Measurements from ENCODE around the gene ZNF765. TPM values are rescaled to one million over a fixed set of nuclear protein-coding genes. Genes with fewer than 3 reads are reported as not detected.

The ZNF765 gene
- total and polyA plus RNA-seq, 9 of the 15 experiments (the other 6 are each of a cell fraction or from before 2014, with no cell fraction given) = 5.4 to 17.5 (median 9.6) TPM

- Histone ChIP-seq H3K36me3 (ENCODE audit: control insufficient read depth, insufficient read depth, low read length) (peaks cover 6% of the 10 kb centered on the region; the same call in 2 of the 3 replicates), H3K9me3 (replicated peaks; ENCODE audit: control insufficient read depth, insufficient read depth, low read depth, low read length) (0 out of 2 replicates have a peak, but pooled peaks cover 3% of the 10 kb centered on the region), H3K79me2 (ENCODE audit: control insufficient read depth, insufficient read depth, low read length) (peaks cover 9% of the 10 kb centered on the region), H3K4me2 (ENCODE audit: insufficient read depth, low read length) (peak within 1 kb of the TSS; percentile 83), H3K27me3 (ENCODE audit: control insufficient read depth in 2 of 2, insufficient read depth in 2 of 2, low read length in 2 of 2) (no peaks in the 10 kb centered on the region), H2AFZ (ENCODE audit: low read depth, low read length) (peak within 1 kb of the TSS; percentile 98), H3K4me3 (peak within 1 kb of the TSS; percentile 75), H3K27ac (ENCODE audit: extremely low read depth, low read depth, low read length) (peak within 1 kb of the TSS; percentile 94), H4K20me1 (replicated peaks; ENCODE audit: control insufficient read depth, insufficient read depth, low read length) (no peaks in the 10 kb centered on the region), H3K9ac (ENCODE audit: insufficient read depth in 1 of 2, low read depth in 2 of 2, low read length in 2 of 2) (peak within 1 kb of the TSS; percentile 90 to 92), H3K4me1 (replicated peaks in 1 of 2; ENCODE audit: control insufficient read depth in 2 of 2, insufficient read depth in 2 of 2, low read length in 2 of 2) (peaks cover 2 to 4% of the 10 kb centered on the region in 2 experiments; a peak in 3 of 5 replicates), H3K9me1 (ENCODE audit: control insufficient read depth, insufficient read depth, low read length) (no peaks in the 10 kb centered on the region)
- DNase-seq (ENCODE audit: extremely low read depth in 1 of 4, low spot score in 3 of 4) (peak; percentile 93 to 96 (median 96)), FAIRE-seq (peak; percentile 60), ATAC-seq (peak; percentile 99)
- BruUV-seq (replicated peaks) = no TSS peak
- intact Hi-C loops (cut with micrococcal nuclease) (no loop called here), in situ Hi-C loops (cut with MboI) (no loop called here)
- 1% methylated on average over 39 of the region's 55 CpGs for WGBS (ENCODE audit: insufficient coverage, low coverage, missing lambda C conversion rate)
- CTCF ChIA-PET (ENCODE audit: low intra/inter-chr PET ratio) = no interaction called here
- POLR2A ChIA-PET = no interaction called here
- no peak for TF ChIP-seq RBBP5 (IDR thresholded peaks at IDR 0.05; ENCODE audit: borderline replicate concordance, insufficient read depth, low read length, poor library complexity, severe bottlenecking)
- TF ChIP-seq TCFL5 (CRISPR knock-in tag; conservative IDR thresholded peaks at IDR 0.05) = no peak
- peak; percentile 75; the same call in 1 of the 2 replicates for TF ChIP-seq E2F4 (CRISPR knock-in tag; IDR thresholded peaks at IDR 0.05; ENCODE audit: low read depth)
- TF ChIP-seq MTA3 (IDR thresholded peaks at IDR 0.05; ENCODE audit: borderline replicate concordance) = peak; percentile 46; the same call in 1 of the 2 replicates
- TF ChIP-seq CEBPB (tag; IDR thresholded peaks at IDR 0.05) = no peak
- TF ChIP-seq PHF20 (IDR thresholded peaks at IDR 0.05; ENCODE audit: partially characterized antibody) = peak; percentile 41
- no peak for TF ChIP-seq TCF7 (IDR thresholded peaks at IDR 0.05; ENCODE audit: borderline replicate concordance)
- TF ChIP-seq ATF1 (CRISPR knock-in tag; IDR thresholded peaks at IDR 0.05) = no peak
- TF ChIP-seq ATF1 (tag; IDR thresholded peaks at IDR 0.05) = peak; percentile 54
- TF ChIP-seq ZFX (CRISPR knock-in tag; IDR thresholded peaks at IDR 0.05) = peak; percentile 51
- no peak for TF ChIP-seq CGGBP1 (CRISPR knock-in tag; IDR thresholded peaks at IDR 0.05)
- TF ChIP-seq TCF3 (CRISPR knock-in tag; IDR thresholded peaks at IDR 0.05) = 0 out of 2 replicates have a peak, but pooled peaks have one; percentile 16
- no peak for TF ChIP-seq SETDB1 (IDR thresholded peaks at IDR 0.05; ENCODE audit: low read length)
- TF ChIP-seq NFATC3 (IDR thresholded peaks at IDR 0.05) = no peak
- TF ChIP-seq TOE1 (IDR thresholded peaks at IDR 0.05; ENCODE audit: borderline replicate concordance) = peak; percentile 76; the same call in 1 of the 2 replicates
- no peak for TF ChIP-seq TOE1 (CRISPR knock-in tag; IDR thresholded peaks at IDR 0.05; ENCODE audit: borderline replicate concordance, low read depth)
- TF ChIP-seq MYNN (IDR thresholded peaks at IDR 0.05) = no peak
- TF ChIP-seq MYNN (CRISPR knock-in tag; IDR thresholded peaks at IDR 0.05) = no peak
- TF ChIP-seq HSF4 (CRISPR knock-in tag; IDR thresholded peaks at IDR 0.05; ENCODE audit: borderline replicate concordance) = no peak
- TF ChIP-seq ARID3A (IDR thresholded peaks at IDR 0.05; ENCODE audit: borderline replicate concordance, low read depth, low read length) = no peak
- peak; percentile 61; the same call in 1 of the 2 replicates for TF ChIP-seq POLR2AphosphoS5 (IDR thresholded peaks at IDR 0.05; ENCODE audit: control insufficient read depth, insufficient read depth, low read depth, low read length)
Observed at GRCh38 chr19:53467485-53468262, 72.7 kb downstream of the ZNF765 start, which contains the start of gene ZNF813. Gene ZNF813, plus strand, starts transcription at chr19:53467733. Its CDS starts 16,090 bp downstream, at chr19:53483823.
